HepG2 (cell line): ENCODE results near the gene CLPSL2. TPM values are rescaled to one million over a fixed set of nuclear protein-coding genes. Genes with fewer than 3 reads are reported as not detected.

Experiments
- CCAR2 ChIP-seq: fragments of 200-400 bp; formaldehyde crosslinking; optimal IDR thresholded peaks from 2 replicates; pipeline ENCODE3; 2018; ENCODE audit warnings: low read depth, mild to moderate bottlenecking, low read length, moderate library complexity
- CENPBD1 ChIP-seq: sonication (generic); formaldehyde crosslinking; IDR thresholded peaks from 2 replicates; pipeline ENCODE4 v1.8.0; 2022; ENCODE audit warnings: missing genetic modification reagents, low read depth, mild to moderate bottlenecking, borderline replicate concordance
- FOXO4 ChIP-seq: sonication (generic); formaldehyde crosslinking; conservative IDR thresholded peaks from 2 replicates; pipeline ENCODE4 v1.8.1; 2023; ENCODE audit warnings: missing genetic modification reagents
- HNF4A ChIP-seq: sonication (generic); formaldehyde crosslinking; IDR thresholded peaks from 2 replicates; pipeline ENCODE4 v1.4.0; 2020; ENCODE audit warnings: missing genetic modification reagents
- MTF1 ChIP-seq: sonication (generic); formaldehyde crosslinking; IDR thresholded peaks from 2 replicates; pipeline ENCODE4 v1.5.0; 2020; ENCODE audit warnings: missing genetic modification reagents
- RFX5 ChIP-seq: IDR thresholded peaks from 2 replicates; pipeline ENCODE4 v1.6.1; 2011; ENCODE audit warnings: low read depth, low read length, improper control_type of control experiment
- SP5 ChIP-seq: IDR thresholded peaks from 2 replicates; pipeline ENCODE4 v1.6.1; 2016; ENCODE audit warnings: low read depth, borderline replicate concordance
- ZBTB26 ChIP-seq: IDR thresholded peaks from 2 replicates; pipeline ENCODE4 v1.6.1; 2016; ENCODE audit warnings: missing compliant biosample characterization, missing genetic modification reagents, borderline replicate concordance
- ZBTB46 ChIP-seq: sonication (generic); formaldehyde crosslinking; IDR thresholded peaks from 2 replicates; pipeline ENCODE4 v1.4.0; 2020; ENCODE audit warnings: mild to moderate bottlenecking, missing genetic modification reagents, borderline replicate concordance
- ZNF251 ChIP-seq: sonication (generic); formaldehyde crosslinking; IDR thresholded peaks from 2 replicates; pipeline ENCODE4 v1.9.0; 2021; ENCODE audit warnings: mild to moderate bottlenecking, missing genetic modification reagents
- ZNF615 ChIP-seq: sonication (generic); formaldehyde crosslinking; IDR thresholded peaks from 2 replicates; pipeline ENCODE4 v1.5.0; 2020; ENCODE audit warnings: mild to moderate bottlenecking, missing genetic modification reagents, borderline replicate concordance
- ZZZ3 ChIP-seq: sonication (generic); formaldehyde crosslinking; IDR thresholded peaks from 2 replicates; pipeline ENCODE4 v1.4.0; 2020; ENCODE audit warnings: missing genetic modification reagents, mild to moderate bottlenecking, borderline replicate concordance
- polyA plus RNA-seq, 8 experiments: library from polyadenylated mRNA; depleted of rRNA in 3 of 8; stranded (reverse) in 7 of 8; unstranded in 1 of 8; fragments of >200 nt; fragmentation: Illumina TruSeq in 4 of 8; extraction: Trizol in 4 of 8; gene quantifications; 2 replicates each; pipeline versions ENCODE4 v1.2.1 to v1.2.3, GENCODE V29; 2011 to 2016; ENCODE audit warnings: low read depth in 4 of 8, missing spikeins in 1 of 8, mixed read lengths in 1 of 8; ENCODE audit not compliant: insufficient read depth in 1 of 8
- total RNA-seq, 5 experiments: library from RNA; depleted of rRNA; stranded (reverse); fragments of >200 nt; fragmentation: Illumina TruSeq; extraction: Trizol; gene quantifications; 2 replicates each; pipeline ENCODE4 v1.2.3, GENCODE V29; 2016; ENCODE audit warnings: low read depth in 1 of 5
- TF ChIP-seq, protein P1 (sequence below): sonication (generic); formaldehyde crosslinking; IDR thresholded peaks from 2 replicates; pipeline ENCODE4 v1.4.0; 2020; ENCODE audit warnings: mild to moderate bottlenecking, missing genetic modification reagents
- TF ChIP-seq, protein P2 (sequence below): sonication (generic); formaldehyde crosslinking; conservative IDR thresholded peaks from 2 replicates; pipeline ENCODE4 v1.4.0; 2020; ENCODE audit warnings: missing genetic modification reagents

CLPSL2 gene
- total and polyA plus RNA-seq, 2 of the 13 experiments (the other 11 are each of a cell fraction or from before 2014, with no cell fraction given): not detected

DNA sequence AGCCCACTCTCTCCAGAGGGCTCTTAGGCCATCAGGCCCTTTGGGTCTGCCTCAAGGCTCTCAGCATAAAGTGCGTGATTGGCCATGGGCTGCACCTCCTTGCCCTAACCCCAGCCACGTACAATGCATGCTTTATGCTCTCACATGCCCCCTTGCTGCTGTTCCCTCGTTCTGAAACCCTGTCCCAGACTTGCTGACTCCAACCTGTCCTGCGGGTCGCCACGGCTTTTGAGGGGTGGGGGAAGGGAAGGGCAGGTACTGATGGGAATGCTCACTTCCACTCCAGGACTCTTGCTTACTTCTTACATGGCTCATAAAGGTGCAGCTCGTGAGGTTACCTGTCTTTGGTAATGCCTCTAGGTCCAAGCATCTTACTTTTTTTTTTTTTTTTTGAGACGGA, 33.6 kb upstream of the CLPSL2 start (continued):
- TF ChIP-seq CENPBD1 (no peak), ZNF251 (CRISPR knock-in tag) (no peak), ZNF615 (CRISPR knock-in tag) (no peak), RFX5 (no peak), CCAR2 (no peak), ZBTB26 (no peak), ZBTB46 (CRISPR knock-in tag) (no peak), FOXO4 (CRISPR knock-in tag) (no peak), HNF4A (CRISPR knock-in tag) (0 out of 2 replicates have a peak, but pooled peaks have one; percentile 8), ZZZ3 (no peak), SP5 (CRISPR knock-in tag) (no peak), MTF1 (CRISPR knock-in tag) (no peak)
- TF ChIP-seq, protein P1, sequence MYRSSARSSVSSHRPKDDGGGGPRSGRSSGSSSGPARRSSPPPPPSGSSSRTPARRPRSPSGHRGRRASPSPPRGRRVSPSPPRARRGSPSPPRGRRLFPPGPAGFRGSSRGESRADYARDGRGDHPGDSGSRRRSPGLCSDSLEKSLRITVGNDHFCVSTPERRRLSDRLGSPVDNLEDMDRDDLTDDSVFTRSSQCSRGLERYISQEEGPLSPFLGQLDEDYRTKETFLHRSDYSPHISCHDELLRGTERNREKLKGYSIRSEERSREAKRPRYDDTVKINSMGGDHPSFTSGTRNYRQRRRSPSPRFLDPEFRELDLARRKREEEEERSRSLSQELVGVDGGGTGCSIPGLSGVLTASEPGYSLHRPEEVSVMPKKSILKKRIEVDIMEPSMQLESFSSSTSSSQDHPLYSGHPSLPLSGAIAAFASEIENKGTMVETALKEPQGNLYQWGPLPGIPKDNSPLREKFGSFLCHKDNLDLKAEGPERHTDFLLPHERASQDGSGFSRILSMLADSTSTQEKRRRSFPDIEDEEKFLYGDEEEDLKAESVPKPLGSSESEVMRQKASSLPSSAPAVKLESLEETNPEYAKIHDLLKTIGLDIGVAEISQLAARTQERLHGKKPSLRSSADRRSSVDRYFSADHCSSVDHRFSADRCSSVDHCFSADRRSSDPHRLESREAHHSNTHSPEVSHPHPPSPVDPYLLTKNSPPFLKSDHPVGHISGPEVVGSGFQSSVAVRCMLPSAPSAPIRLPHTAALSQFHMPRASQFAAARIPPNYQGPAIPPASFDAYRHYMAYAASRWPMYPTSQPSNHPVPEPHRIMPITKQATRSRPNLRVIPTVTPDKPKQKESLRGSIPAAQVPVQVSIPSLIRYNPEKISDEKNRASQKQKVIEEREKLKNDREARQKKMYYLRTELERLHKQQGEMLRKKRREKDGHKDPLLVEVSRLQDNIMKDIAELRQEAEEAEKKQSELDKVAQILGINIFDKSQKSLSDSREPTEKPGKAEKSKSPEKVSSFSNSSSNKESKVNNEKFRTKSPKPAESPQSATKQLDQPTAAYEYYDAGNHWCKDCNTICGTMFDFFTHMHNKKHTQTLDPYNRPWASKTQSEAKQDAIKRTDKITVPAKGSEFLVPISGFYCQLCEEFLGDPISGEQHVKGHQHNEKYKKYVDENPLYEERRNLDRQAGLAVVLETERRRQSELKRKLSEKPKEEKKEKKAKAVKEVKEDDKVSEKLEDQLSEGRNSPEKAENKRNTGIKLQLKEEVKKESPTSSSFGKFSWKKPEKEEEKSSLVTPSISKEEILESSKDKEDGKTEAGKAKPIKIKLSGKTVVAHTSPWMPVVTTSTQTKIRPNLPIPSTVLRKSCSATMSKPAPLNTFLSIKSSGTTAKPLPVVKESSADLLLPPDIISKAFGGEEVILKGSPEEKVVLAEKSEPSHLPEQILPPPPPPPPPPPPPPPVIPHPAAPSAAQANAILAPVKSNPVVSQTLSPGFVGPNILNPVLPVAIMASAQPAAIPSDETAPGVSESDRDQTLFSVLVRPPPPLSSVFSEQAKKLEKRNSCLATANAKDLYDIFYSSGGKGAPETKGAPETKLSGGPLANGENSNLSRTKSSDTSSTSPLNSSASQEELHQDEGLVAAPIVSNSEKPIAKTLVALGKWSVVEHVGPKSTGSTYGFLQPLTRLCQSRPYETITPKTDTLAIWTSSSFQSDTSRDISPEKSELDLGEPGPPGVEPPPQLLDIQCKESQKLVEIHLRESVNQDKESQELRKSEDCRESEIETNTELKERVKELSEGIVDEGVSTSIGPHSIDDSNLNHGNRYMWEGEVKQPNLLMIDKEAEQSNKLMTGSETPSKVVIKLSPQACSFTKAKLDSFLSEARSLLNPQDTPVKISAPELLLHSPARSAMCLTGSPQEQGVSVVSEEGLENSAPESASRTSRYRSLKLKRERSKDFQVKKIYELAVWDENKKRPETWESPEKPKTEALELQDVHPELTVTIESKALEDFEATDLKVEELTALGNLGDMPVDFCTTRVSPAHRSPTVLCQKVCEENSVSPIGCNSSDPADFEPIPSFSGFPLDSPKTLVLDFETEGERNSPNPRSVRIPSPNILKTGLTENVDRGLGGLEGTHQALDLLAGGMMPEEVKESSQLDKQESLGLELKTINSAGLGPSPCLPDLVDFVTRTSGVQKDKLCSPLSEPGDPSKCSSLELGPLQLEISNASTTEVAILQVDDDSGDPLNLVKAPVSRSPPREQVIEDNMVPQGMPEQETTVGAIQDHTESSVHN (CRISPR knock-in tag): no peak
- TF ChIP-seq, protein P2, sequence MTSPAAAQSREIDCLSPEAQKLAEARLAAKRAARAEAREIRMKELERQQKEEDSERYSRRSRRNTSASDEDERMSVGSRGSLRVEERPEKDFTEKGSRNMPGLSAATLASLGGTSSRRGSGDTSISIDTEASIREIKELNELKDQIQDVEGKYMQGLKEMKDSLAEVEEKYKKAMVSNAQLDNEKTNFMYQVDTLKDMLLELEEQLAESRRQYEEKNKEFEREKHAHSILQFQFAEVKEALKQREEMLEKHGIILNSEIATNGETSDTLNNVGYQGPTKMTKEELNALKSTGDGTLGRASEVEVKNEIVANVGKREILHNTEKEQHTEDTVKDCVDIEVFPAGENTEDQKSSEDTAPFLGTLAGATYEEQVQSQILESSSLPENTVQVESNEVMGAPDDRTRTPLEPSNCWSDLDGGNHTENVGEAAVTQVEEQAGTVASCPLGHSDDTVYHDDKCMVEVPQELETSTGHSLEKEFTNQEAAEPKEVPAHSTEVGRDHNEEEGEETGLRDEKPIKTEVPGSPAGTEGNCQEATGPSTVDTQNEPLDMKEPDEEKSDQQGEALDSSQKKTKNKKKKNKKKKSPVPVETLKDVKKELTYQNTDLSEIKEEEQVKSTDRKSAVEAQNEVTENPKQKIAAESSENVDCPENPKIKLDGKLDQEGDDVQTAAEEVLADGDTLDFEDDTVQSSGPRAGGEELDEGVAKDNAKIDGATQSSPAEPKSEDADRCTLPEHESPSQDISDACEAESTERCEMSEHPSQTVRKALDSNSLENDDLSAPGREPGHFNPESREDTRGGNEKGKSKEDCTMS: no peak
